HG03457 (cell line): ENCODE measurements around the gene ERI2.
"Not testable (repeated sequence)": the region's sequence is repeated elsewhere in the genome, so short reads cannot be mapped to it uniquely, and the experiment has no call there.

Experiments used
- ATAC-seq: cut with Tn5 transposase; IDR thresholded peaks from one replicate; pipeline ENCODE4 v1.9.1; 2021; ENCODE audit warnings: moderate number of reproducible peaks; ENCODE audit not compliant: unreplicated experiment

ERI2 gene

GRCh38 chr16:20821682-20822081 is 15.4 kb upstream of the ERI2 start:
- ATAC-seq: no peak

GRCh38 chr16:20818929-20819585 is 12.8 kb upstream of the ERI2 start:
- ATAC-seq: no peak

GRCh38 chr16:20814784-20815183 is 8.5 kb upstream of the ERI2 start:
- no peak for ATAC-seq

GRCh38 chr16:20812510-20812909 is 6.2 kb upstream of the ERI2 start:
- ATAC-seq: no peak

- no peak for ATAC-seq
These were observed 5.7 kb upstream of the ERI2 start for GRCh38 chr16:20811889-20812439.

GRCh38 chr16:20807862-20808261 is 1.6 kb upstream of the ERI2 start:
- no peak for ATAC-seq

GRCh38 chr16:20805684-20806167 is 546 bp downstream of the ERI2 start:
- not testable (repeated sequence) for ATAC-seq

GRCh38 chr16:20803561-20804214 is 2.6 kb downstream of the ERI2 start:
- ATAC-seq: no peak

- no peak for ATAC-seq
These were observed 3.1 kb downstream of the ERI2 start for GRCh38 chr16:20803192-20803560.

- no peak for ATAC-seq
These were observed 5.0 kb downstream of the ERI2 start for GRCh38 chr16:20801278-20801677.

GRCh38 chr16:20799599-20799998 is 6.7 kb downstream of the ERI2 start:
- no peak for ATAC-seq

- no peak for ATAC-seq
These were observed 7.9 kb downstream of the ERI2 start for GRCh38 chr16:20798364-20798763.

- no peak for ATAC-seq
These were observed 14.2 kb downstream of the ERI2 start for GRCh38 chr16:20791923-20792612.

- ATAC-seq: no peak
These were observed 17.1 kb downstream of the ERI2 start for GRCh38 chr16:20789130-20789529.

- no peak for ATAC-seq
These were observed 22.1 kb downstream of the ERI2 start for GRCh38 chr16:20784204-20784603.

- ATAC-seq: no peak
These were observed 23.8 kb downstream of the ERI2 start for GRCh38 chr16:20782470-20782869.

GRCh38 chr16:20781697-20782096 is 24.6 kb downstream of the ERI2 start:
- ATAC-seq: no peak

- no peak for ATAC-seq
These were observed 31.4 kb downstream of the ERI2 start for GRCh38 chr16:20774703-20775362.

GRCh38 chr16:20773679-20774078 is 32.6 kb downstream of the ERI2 start:
- ATAC-seq: no peak

GRCh38 chr16:20768818-20769217 is 37.5 kb downstream of the ERI2 start:
- ATAC-seq: no peak

GRCh38 chr16:20768121-20768520 is 38.2 kb downstream of the ERI2 start:
- no peak for ATAC-seq
